ENCODE measurements around the gene MAML1.
"Not testable (repeated sequence)": the region's sequence is repeated elsewhere in the genome, so short reads cannot be mapped to it uniquely, and the experiment has no call there.

MAML1 gene

DNA sequence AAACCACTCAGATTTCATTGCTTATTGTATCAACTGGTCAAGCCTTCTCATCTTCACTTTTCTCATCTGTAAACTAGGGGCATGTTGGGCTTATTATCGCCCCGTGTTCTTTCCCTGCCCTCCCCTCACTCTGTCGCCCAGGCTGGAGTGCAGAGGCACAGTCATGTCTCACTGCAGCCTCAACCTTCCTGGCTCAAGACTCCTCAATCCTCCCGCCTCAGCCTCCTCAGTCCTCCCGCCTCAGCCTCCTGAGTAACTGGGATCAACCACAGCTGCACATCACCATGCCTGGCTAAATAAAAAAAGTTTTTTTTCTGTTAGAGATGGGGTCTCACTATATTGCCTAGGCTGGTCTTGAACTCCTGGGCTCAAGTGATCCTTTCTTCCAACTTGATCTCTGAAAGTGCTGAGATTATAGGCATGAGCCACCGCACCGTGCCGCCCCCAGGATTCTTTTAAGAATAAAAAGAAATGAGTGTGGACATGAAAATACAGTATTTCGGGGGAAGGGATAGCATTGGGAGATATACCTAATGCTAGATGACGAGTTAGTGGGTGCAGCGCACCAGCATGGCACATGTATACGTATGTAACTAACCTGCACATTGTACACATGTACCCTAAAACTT lies 2.0 kb downstream of the MAML1 start:
- DNase-seq = no peak

DNA sequence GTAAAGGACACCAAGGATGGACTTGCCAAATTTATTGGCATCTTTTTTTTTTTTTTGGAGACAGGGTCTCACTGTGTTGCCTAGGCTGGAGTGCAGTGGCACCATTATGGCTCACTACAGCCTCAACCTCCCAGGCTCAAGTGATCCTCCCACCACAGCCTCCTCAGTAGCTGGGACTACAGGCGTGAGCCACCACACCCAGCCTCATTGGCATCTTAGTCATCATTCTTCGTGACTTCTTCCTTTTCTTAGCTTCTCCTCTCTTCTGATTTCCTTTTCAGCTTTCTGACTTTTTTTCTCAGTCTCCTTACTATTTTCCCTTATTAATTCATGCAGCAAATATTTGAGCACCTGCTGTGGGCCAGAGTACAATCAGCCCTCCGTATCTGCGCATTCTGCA lies 6.1 kb downstream of the MAML1 start:
- DNase-seq = no peak

DNA sequence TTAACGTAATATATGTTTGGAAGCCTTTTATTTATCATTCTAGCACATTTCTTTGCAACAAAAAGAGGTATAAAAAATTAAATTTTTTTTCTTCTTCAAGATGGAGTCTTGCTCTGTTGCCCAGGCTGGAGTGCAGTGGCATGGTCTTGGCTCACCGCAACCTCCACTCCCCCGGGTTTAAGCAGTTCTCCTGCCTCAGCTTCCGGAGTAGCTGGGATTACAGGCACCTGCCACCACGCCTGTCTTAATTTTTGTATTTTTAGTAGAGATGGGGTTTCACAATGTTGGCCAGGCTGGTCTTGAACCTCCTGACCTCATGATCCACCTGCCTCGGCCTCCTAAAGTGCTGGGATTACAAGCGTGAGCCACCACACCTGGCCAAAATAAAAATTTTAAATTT lies 11.5 kb downstream of the MAML1 start:
- not testable (repeated sequence) for DNase-seq

DNA sequence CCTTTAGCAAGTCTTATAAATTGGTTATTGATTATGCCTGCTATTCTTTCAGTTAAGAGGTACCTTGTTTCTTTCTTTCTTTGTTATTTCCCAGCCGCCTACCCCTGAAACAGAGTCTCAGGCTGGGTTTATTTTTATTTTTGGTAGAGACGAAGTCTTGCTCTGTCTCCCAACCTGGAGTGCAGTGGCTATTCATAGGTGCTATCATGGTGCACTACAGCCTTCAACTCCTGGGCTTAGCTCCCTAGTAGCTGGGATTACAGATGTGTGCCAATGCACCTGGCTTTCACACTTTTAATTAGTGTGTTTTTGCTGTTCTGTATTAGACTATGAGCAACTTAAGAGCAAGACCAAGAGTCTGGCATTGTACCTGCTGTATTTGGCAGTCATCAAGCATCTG lies 14.2 kb downstream of the MAML1 start:
- DNase-seq = no peak

DNA sequence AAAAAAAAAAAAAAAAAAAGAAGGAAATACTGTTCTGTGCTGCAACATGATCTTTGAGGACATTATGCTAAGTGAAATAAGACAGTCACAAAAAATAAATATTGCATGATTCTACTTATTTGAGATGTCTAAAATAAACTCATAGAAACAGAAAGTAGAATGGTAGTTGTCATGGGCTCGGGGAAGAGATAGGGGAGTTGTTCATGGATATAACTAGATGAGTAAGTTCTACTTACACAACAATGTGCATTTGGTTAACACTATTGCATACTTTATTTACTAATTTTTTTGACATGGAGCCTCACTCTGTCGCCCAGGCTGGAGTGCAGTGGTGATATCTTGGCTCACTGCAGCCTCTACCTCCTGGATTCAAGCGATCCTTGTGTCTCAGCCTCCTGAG lies 15.2 kb downstream of the MAML1 start:
- DNase-seq = no peak

DNA sequence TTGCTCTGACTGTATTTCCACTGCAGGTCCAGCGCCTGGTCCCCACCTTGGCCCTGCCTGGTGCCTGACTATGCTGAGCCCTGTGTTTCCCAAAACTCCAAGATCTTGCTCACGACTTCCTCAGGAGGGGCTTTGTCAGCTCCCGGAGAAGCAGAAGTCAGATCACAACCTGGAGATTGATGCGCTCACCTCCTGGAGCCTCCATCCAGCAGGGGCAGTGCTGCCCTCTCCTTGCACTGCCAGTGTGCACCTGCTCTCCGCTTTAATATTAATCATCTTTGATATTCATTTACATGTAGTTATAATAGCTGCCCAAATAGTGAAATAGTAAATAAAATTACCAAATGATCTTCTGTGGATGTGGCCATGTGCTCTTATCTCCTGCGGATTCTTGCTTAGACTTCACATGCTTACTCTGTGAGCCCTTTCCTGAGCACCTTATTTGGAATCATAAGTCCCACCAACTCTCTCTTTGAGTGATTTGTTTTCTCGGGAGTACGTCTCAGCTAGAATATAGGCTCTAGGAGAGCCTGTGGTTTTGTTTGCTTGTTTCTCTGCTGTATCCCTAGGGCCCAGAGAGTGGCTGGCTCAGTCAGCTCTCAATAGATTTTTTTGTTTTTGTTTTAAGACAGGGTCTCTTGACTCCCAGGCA lies 17.4 kb downstream of the MAML1 start:
- DNase-seq = no peak

DNA sequence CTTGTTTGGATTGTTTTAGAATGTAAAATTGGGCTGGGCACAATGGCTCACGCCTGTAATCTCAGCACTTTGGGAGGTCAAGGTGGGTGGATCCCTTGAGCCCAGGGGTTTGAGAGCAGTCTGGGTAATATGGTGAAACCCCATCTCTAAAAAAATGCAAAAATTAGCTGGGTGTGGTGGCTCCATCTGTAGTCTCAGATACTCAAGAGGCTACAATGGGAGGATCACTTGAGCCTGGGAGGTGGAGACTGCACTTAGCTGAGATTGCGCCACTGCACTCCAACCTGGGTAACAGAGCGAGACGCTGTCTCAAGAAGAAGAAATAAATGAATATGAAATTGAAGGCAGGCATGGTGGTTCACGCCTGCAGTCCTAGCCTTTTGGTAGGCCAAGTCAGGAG lies 21.3 kb downstream of the MAML1 start:
- no peak for DNase-seq

DNA sequence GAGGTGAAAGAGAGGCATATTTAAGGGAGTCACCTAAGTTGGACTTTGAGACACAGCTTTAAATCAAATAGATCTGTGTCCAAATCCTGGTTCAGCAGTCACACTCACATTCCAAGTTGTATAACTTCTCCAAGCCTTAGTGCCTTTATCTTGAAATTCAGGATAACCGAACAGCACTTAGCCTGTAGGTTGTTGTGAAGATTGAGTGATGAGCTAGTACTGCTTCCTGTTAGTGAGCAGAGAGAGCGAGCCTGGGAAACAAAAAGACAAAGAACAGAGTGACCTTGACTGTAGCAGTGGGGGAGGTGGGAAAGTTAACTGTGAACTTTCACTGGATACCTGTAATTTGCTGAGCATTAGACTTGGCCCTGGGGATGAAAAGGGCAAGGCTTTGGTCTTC lies 22.4 kb downstream of the MAML1 start:
- no peak for DNase-seq

DNA sequence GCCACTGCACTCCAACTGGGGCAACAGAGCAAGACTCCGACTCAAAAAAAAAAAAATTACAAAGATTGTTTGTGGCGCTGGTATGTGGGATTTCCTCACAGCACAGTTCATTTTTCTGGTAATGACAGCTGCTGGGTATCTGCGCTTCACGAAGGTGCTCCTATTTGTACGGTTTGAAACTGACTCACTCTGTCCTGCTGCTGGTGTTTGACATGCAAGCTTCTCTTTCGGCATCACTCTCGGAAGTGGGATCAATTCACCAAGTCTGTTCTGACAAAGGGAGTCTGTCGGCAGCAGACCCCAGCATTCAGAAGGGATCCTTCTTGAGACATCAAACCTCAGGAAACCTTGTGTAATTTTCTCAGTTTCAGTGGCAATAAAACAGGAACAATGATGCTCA lies 26.3 kb downstream of the MAML1 start:
- DNase-seq = no peak

DNA sequence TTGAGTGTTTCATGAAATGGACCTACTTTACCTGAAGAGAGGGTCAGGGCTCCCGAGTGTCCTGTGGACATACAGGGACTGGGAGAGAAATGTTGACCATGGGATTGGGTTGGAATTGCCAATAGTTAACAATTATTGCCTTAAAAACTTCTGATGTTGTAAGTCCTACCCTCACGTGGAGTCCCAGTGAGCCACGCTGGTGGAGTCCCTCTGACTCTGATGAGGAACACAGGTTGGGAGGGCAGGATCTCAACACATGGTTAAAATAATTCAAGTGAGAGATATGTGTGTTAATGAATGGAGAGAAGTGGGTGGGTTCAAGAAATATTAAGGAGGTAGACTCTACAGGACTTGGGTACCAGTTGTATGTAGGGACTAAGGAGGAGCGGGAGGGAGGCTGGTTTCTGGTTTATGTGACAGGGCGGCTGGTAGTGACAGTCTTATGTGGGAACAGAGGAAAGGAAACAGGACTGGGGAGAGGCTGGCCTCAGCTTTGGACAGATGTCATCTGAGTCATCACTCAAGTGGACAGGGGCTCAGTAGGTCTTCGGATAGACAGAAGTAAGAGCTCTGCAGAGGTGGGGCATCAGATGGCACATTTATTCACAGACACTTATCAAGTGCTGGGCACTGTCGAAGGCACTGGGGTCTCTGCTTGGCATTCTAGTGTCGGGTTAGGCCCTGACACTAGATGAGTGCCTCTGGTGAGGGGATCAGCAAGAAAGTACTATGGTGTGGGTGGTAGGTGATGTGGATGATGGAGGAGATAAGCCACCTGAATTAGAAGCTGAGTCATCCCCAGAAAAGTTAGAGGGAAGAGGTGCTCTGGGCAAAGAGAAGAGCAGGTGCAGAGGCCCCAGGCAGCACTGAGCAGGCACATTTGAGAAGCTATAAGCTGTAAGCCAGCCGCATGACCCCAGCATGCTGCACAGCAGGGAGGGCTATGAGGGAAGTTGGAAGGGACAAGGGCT lies 27.2 kb downstream of the MAML1 start:
- DNase-seq = no peak

DNA sequence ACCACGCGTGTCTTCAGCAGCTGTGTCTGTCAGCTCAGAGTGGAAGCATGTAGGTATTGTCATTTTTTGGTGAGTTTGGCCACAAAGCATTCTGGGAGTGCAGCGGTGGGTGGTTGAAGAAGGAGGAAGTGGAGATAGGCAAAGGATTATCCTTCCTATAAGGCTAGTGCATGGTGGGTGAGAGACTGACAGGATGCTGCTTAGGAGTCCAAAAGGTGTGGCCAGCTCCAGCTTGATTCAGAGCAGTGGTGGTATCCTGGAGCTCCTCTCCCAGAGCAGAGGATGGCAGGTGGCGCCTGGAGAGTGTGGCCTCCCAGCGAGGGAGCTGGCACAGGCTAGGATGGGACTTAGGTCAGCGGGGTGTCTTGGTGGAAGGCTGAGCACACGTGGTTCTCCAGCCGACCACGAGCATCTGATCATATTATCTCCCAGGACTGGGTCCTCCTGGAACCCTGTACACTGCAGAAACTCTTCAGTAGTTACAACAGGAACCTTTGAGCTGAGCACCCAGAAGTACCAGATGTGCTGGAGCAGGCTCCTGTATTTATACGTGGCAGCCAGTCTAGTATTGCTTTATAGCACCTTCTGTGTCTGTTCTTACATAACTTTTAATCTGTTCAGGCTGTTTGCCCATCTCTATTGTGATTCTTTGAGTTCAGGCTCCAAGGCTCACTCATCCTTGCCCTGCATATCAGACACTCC lies 29.6 kb downstream of the MAML1 start:
- peak; percentile 41 for DNase-seq

DNA sequence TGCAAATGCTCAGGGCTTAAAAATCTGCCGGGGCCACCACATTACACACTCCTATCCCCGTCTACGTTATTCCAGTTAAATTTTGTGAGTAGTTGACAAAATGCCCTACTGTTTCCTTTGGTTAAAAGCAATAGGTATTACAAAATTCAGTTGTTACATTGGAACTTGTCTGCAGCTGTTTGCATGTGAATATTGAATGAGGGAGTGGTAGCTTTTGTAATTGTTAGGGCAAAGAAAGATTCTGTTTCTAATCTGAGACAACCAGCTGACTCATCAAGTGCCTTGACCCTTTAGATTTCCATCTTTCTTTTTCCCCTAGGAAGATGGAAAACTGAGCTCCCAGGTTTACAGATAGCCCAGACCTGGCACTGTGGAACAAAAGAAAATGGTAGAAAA lies 30.2 kb downstream of the MAML1 start:
- DNase-seq = no peak

DNA sequence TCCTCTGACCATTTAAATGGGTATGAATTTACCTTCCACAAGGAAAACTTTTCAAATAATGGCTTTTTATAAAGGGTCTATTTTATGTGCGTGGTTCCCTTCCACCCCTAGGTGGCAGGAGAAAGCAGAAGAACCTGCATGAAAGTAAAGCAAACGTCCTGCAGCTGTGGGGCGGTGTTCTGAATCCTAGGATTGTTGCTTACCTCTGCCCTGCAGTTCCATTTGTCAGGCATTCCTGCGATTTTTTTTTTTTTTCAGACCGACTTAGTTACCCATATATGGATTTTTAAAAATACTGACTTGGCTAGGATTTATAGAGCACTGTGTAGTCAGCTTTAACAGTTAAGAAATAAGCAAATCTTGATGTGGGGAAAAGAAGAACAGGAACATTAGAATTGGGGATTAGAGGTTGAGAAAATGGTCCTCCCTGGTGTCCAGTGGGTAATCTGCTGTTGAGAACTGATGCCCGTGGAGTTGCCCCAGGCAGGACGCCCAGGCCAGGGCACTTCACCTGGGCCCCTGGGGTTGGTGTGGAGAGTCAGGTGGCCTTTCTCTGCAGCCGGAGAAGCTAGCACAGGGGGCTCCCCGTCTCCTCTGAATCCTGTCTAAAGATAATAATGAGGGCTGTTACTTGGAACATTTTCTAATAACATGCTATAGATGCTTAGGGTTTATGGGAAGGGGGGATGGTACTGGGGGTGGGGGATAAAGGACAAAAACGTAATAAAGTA lies 30.8 kb downstream of the MAML1 start:
- peak; percentile 73 for DNase-seq

DNA sequence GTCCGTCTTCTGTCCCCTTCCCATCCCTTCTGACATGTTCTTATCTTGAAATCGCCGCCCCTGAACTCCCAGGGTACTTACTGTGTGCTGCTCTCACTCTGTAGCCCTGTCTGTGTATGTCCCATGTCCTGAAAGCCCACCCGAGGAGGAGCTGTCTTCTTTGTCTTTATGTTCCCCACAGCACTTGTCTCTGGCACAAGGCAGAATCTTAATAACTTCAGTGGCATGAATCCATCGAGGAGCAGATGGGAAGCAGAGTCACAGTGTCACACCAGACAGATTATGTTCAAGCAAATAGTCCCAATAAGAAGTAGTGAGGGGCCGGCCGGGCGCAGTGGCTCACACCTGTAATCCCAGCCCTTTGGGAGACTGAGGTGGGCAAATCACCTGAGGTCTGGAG lies 31.4 kb downstream of the MAML1 start:
- no peak for DNase-seq

DNA sequence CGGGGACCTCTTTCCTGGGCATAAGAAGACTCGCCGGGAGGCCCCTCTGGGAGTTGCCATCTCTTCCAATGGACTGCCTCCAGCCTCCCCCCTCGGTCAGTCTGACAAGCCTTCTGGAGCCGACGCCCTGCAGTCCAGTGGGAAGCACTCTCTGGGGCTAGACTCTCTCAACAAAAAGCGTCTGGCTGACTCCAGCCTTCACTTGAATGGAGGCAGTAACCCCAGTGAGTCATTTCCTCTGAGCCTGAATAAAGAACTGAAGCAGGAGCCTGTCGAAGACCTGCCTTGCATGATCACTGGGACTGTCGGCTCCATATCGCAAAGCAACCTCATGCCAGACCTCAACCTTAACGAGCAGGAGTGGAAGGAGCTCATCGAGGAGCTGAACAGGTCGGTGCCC lies 32.8 kb downstream of the MAML1 start:
- no peak for DNase-seq

DNA sequence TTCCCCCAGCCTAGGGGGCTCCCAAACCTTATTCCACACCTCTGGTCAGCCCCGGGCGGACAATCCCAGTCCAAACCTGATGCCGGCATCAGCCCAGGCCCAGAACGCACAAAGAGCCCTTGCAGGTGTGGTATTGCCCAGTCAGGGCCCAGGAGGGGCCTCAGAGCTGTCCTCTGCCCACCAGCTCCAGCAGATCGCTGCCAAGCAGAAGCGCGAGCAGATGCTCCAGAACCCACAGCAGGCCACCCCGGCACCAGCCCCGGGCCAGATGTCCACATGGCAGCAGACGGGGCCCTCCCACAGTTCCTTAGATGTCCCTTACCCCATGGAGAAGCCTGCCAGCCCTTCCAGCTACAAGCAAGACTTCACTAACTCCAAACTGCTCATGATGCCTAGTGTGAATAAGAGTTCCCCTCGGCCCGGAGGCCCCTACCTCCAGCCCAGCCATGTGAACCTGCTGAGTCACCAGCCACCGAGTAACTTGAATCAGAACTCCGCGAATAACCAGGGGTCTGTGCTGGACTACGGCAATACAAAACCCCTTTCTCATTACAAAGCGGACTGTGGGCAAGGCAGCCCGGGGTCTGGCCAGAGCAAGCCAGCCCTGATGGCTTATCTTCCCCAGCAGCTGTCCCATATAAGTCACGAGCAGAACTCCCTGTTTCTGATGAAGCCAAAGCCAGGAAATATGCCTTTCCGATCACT lies 33.6 kb downstream of the MAML1 start:
- DNase-seq = no peak

DNA sequence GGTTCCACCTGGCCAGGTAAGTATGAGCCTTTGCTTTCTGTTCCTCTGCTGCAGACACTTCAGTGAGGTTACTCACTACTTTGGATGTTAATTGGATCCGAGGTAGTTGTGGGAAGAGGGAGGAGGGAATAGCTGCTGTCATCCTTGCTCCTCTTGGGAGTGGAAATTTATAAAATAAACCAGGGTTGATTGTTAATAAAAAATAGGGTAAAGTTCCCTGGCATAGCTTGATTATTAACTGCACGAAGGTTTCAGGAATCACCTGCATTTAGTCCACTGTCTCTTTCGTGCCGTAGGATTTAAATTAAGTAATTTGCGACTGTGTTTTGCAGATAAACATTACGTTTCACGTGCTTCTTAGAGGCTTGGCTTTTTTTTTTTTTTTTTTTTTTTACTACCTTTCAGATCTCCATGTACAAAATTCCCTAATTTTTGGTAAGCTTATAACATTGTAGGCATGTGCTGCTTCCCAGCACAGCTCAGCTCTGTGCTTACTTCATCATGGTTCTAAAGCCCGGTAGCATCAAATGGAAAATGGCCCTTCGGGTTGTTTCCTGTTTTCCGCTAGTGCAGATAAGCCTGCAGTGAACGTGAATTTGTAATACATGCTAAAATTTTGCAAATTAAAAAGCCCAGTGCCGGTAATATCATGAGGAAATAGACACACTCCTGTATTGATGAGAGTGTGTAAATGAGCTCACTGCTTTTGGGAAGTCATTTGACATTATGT lies 34.3 kb downstream of the MAML1 start:
- no peak for DNase-seq

DNA sequence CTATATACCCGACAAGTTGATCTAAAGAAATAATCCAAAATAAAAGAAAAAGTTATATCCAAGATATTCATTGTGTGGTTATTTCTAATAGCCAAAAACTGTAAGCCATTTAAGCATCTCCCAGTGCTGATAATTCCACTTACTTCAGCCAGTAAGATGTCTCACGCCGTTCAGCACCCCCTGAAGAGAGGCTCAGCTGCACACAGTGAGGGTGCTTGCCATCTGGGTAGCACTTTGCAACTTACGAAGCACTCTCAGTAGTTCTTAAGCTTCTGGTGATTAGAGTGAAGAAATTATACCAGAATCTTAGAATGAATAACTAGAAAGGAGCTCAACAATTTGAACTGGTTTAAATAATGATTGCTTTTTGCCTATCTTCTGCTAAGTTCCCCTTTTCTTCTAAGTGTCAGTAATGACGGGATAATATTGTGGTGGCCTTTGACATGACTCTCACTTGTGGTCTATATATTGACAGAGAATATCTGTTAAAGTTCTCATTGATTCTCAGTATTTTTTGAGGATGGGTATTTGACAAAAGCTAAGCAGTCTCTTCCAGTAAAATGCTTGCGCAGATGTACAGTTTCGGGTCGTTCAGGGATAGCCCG lies 35.0 kb downstream of the MAML1 start:
- DNase-seq = no peak

DNA sequence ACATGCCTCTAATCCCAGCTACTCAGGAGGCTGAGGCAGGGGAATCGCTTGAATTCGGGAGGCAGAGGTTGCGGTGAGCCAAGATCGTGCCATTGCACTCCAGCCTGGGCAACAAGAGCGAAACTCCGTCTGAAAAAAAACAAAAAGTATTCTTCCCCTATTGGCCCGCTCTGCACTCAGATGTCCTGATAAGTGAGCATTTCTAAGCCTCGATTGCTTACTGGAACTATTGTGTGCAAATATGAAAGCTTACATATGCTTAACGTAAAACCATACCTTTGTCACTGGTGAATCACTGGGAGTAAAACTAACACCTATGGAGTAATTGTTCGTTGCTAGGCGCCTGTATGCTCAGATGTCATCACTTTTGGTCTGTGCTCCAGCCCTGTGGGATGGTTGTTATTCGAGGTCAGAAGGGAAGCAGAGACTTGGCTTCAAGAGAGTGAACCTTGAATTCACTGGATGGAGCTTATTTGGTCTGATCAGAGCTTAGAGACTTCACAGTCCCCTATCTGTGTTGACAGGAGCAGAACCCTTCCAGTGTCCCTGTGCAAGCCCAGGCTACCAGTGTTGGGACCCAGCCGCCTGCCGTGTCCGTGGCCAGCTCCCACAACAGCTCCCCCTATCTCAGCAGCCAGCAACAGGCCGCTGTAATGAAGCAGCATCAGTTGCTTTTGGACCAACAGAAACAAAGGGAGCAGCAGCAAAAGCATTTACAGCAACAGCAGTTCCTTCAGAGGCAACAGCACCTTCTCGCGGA lies 35.9 kb downstream of the MAML1 start:
- no peak for DNase-seq

DNA sequence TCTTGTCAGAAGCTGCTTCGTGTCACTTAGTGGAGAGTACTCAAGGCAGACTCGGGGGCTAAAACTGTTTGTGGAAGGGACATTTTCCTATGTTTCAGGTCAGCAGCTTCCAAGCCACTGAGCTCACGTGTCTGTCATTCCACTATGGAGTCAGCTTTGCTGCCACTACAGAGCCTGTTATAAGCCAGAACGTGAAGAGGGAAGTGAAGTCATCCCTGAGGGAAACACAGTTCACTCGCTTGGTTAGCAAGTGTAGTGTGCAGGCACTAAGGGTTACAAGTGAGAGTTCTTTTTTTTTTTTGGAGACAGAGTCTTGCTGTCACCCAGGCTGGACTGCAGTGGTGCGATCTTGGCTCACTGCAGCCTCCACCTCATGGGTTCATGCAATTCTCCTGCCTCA lies 36.6 kb downstream of the MAML1 start:
- no peak for DNase-seq

Measured in CD4-positive, alpha-beta T cell treated with Interleukin-10 for 1 hour (primary cell).